Right lobe of liver (tissue), 5 donors: Measurements from ENCODE around the gene MOXD1. TPM values are rescaled to one million over a fixed set of nuclear protein-coding genes. Genes with fewer than 3 reads are reported as not detected.

Experiments
- total RNA-seq, 6 experiments: library from RNA; depleted of rRNA in 2 of 6; stranded (reverse); fragments of >200 nt in 2 of 6; fragmentation: NEBNext Ultra II Directional in 3 of 6; extraction: Animal tissue kit (Norgen Biotek cat#: 25700) in 3 of 6; gene quantifications; one replicate each; pipeline versions ENCODE4 v1.1.0 to v1.2.4, GENCODE V29; 2016 to 2023
- donor health status: DM: no; HTN: no; CAD: no.
- donor health status: DM: no; HTN: no; CAD: no.
- donor health status: DM: no; HTN: yes; CAD: no.
- donor health status: DM: no; HTN: yes; CAD: no.

Gene MOXD1
- total RNA-seq, 6 experiments from 2014 or later, result 0.24 to 2.3 (median 1.0) TPM; not detected in 1

Other genes starting within 250 kb of the MOXD1 start
- 10 to 100 TPM; 14.9 to 28.5 (median 17.0) TPM for gene STX7, start 111.6 kb upstream of the MOXD1 start, total RNA-seq
- not detected for gene TAAR9, start 136.8 kb upstream of the MOXD1 start, total RNA-seq
- not detected for gene TAAR8, start 151.2 kb upstream of the MOXD1 start, total RNA-seq
- not detected for gene TAAR6, start 168.8 kb upstream of the MOXD1 start, total RNA-seq
- not detected for gene TAAR5, start 188.3 kb upstream of the MOXD1 start, total RNA-seq
- gene TAAR2, start 222.8 kb upstream of the MOXD1 start, total RNA-seq, result not detected